Measurements from ENCODE around the gene URB2. TPM values are rescaled to one million over a fixed set of nuclear protein-coding genes. Genes with fewer than 3 reads are reported as not detected.
"Not testable (repeated sequence)": the region's sequence is repeated elsewhere in the genome, so short reads cannot be mapped to it uniquely, and the experiment has no call there.

The URB2 gene
- total RNA-seq, 1 experiment from 2014 or later, result 31.8 TPM

GRCh38 chr1:229689904-229690303 is 63.9 kb downstream of the URB2 start:
- DNase-seq (ENCODE audit: low read depth), result peak; percentile 0

GRCh38 chr1:229690662-229691061 is 64.6 kb downstream of the URB2 start:
- no peak for DNase-seq (ENCODE audit: low read depth)

- no peak for DNase-seq (ENCODE audit: low read depth)
Measured at GRCh38 chr1:229691362-229691761, 65.3 kb downstream of the URB2 start.

GRCh38 chr1:229693129-229693900 is 67.3 kb downstream of the URB2 start:
- peak; percentile 0 for DNase-seq (ENCODE audit: low read depth)

- DNase-seq (ENCODE audit: low read depth), result peak; percentile 77
Measured at GRCh38 chr1:229694053-229694693, 68.1 kb downstream of the URB2 start.

DNA sequence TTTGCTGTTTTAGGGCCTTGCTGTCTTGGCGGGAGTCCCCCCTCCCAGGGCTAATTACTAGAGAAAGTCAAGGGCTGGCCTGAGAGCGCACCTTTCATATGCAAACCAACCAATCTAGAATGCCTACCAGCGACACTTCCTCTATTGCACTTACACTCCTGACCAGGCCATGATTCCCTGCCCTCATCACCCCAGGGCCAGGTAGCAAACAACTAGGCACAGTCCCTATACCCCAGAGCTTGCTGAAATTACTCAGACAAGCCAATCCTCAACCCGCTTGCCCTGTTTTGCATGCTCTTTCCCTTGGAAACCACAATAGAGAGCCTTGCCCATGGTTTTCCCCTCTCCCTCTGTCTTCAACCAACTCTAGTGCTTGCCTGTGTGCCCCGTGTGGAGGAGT is 70.3 kb downstream of the URB2 start:
- peak; percentile 0 for DNase-seq (ENCODE audit: low read depth)

- DNase-seq (ENCODE audit: low read depth), result no peak
Measured at GRCh38 chr1:229699613-229700267, 73.7 kb downstream of the URB2 start.

DNA sequence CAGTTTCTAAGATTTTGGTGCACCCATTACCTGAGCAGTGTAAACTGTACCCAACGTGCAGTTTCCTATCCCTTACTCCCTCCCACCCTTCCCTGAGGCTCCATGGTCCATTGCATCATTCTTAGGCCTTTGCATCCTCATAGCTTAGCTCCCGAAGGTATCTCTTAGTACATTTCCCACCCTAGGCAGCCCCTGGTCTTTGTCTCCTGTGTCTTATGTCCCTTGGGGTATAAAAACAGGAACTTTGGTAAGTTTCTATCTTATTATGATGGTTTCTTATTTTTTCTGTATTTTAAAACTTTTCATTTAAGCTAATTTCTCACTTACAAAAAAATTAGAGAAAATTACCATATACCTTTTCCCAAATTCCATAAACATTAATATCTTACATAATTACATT is 78.1 kb downstream of the URB2 start:
- no peak for DNase-seq (ENCODE audit: low read depth)

GRCh38 chr1:229705152-229705551 is 79.1 kb downstream of the URB2 start:
- DNase-seq (ENCODE audit: low read depth), result not testable (repeated sequence)

- DNase-seq (ENCODE audit: low read depth), result not testable (repeated sequence)
Measured at GRCh38 chr1:229707127-229707526, 81.1 kb downstream of the URB2 start.

DNA sequence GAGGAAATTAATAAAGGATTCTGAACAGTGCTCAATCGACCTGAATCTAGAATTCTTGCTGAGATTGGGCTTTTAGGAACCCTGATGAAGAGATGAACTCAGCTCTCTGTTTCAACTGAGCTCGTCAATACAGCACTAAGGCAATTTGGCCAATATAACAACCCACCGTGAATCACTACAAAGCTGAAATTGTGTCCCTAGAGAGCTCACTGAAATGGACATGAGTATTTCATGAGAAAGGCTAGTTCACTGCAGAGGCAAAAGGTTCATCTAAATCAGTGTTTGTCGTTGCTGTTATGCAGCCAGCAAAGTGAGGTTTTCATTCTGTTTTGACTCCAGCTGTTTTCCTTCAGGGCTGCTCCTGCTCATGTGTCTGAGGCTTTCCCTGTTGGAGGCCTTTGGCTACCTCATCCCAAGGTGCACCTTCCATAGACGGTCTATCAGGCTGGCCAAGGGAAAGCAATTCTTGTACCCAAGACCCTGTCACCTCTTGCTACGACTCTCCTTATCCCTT is 83.5 kb downstream of the URB2 start:
- DNase-seq (ENCODE audit: low read depth), result no peak

Other genes with a start within 250 kb of the URB2 start
- not detected in 2 replicates for gene ACTA1, start 192.2 kb upstream of the URB2 start, total RNA-seq (2014; rRNA removed; shearing (Covaris generic))
- 25.5 and 38.7 TPM in 2 replicates for gene NUP133, start 117.9 kb upstream of the URB2 start, total RNA-seq (2014; rRNA removed; shearing (Covaris generic))
- gene ABCB10, start 67.5 kb upstream of the URB2 start, total RNA-seq (2014; rRNA removed; shearing (Covaris generic)), result 25.9 and 27.6 TPM in 2 replicates
- gene TAF5L, start 125 bp upstream of the URB2 start, total RNA-seq (2014; rRNA removed; shearing (Covaris generic)), result 32.9 and 40.5 TPM in 2 replicates

Data from HT1080 (cell line).